ENCODE data around the gene AANAT. TPM values are rescaled to one million over a fixed set of nuclear protein-coding genes. Genes with fewer than 3 reads are reported as not detected.
A peak's percentile ranks its signal among the peaks of the same experiment; 100 is the strongest.

Gene AANAT
- total RNA-seq, 1 experiment from 2014 or later = not detected

- TF ChIP-seq, protein P1, sequence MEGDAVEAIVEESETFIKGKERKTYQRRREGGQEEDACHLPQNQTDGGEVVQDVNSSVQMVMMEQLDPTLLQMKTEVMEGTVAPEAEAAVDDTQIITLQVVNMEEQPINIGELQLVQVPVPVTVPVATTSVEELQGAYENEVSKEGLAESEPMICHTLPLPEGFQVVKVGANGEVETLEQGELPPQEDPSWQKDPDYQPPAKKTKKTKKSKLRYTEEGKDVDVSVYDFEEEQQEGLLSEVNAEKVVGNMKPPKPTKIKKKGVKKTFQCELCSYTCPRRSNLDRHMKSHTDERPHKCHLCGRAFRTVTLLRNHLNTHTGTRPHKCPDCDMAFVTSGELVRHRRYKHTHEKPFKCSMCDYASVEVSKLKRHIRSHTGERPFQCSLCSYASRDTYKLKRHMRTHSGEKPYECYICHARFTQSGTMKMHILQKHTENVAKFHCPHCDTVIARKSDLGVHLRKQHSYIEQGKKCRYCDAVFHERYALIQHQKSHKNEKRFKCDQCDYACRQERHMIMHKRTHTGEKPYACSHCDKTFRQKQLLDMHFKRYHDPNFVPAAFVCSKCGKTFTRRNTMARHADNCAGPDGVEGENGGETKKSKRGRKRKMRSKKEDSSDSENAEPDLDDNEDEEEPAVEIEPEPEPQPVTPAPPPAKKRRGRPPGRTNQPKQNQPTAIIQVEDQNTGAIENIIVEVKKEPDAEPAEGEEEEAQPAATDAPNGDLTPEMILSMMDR (IDR thresholded peaks at IDR 0.05; ENCODE audit: unreplicated experiment) = no peak
- DNase-seq = no peak
- no TSS peak for BruUV-seq (replicated peaks)
- Mint-ChIP-seq H3K4me3 (ENCODE audit: low read depth, unreplicated experiment) (no peak overlapping the region), H3K27me3 (ENCODE audit: unreplicated experiment) (no peaks in the 10 kb centered on the region), H3K27ac (ENCODE audit: unreplicated experiment) (no peak overlapping the region), H3K9me3 (ENCODE audit: low read depth, unreplicated experiment) (no peaks in the 10 kb centered on the region), H3K4me1 (ENCODE audit: low read depth, unreplicated experiment) (peaks cover 66% of the 10 kb centered on the region), H3K36me3 (ENCODE audit: insufficient read depth, unreplicated experiment) (no peaks in the 10 kb centered on the region)
- CTCF ChIA-PET = no interaction called here
- intact Hi-C loops (cut with micrococcal nuclease; ENCODE audit: unreplicated experiment) = no loop called here
Observed at GRCh38 chr17:76442341-76443338, 24.8 kb upstream of the AANAT start.

- H3K36me3 Mint-ChIP-seq (ENCODE audit: insufficient read depth, unreplicated experiment) = no peaks in the 10 kb centered on the region
- no peak overlapping the region for H3K27ac Mint-ChIP-seq (ENCODE audit: unreplicated experiment)
- no peak for DNase-seq
- intact Hi-C loops (cut with micrococcal nuclease; ENCODE audit: unreplicated experiment) = no loop called here
- H3K4me1 Mint-ChIP-seq (ENCODE audit: low read depth, unreplicated experiment) = peaks cover 68% of the 10 kb centered on the region
- no peaks in the 10 kb centered on the region for H3K9me3 Mint-ChIP-seq (ENCODE audit: low read depth, unreplicated experiment)
- TF ChIP-seq, protein P1 (IDR thresholded peaks at IDR 0.05; ENCODE audit: unreplicated experiment) = no peak
- H3K27me3 Mint-ChIP-seq (ENCODE audit: unreplicated experiment) = no peaks in the 10 kb centered on the region
- no TSS peak for BruUV-seq (replicated peaks)
- H3K4me3 Mint-ChIP-seq (ENCODE audit: low read depth, unreplicated experiment) = no peak overlapping the region
- CTCF ChIA-PET = interaction anchor here (1.1 to 1.2 kb wide), 2 partner anchors 13 to 27 kb away, joined by 3 to 5 read pairs; no protein-coding TSS in a partner anchor
Observed at GRCh38 chr17:76444518-76445311, 22.7 kb upstream of the AANAT start.

DNA sequence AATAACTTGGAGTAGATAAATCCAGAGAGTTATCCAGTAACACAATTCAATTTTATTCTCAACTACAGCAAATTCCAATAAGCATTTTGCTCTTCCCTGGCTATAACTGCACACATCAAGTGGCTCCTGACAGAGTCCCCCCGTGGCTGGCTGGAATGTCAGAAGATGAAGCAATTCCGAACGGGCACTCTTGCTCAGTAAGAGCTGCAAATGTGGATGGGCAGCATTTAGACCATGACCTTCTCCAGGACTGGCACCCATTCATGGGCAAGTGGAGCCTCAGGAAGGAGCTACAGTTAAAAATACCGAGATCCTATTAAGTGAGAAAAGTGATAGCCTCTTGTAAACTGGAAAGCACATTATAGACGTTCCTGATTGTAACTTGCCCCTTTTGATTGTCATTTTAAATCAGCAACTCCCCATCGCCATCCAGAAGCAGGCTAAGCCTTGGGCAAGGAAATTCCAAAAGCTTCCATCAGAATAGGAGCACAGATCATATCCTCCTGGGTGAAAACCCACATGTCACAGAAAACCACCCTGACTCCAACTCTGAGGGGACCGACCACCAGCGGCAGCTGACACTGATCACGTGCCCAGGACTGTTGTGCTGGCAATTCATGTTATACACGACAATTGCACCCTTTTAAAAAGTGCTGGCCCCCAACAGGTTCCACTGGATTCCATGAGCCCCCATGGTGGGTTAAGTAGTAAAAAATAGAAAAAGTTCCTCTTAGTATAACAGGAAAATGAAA is 21.5 kb upstream of the AANAT start:
- Mint-ChIP-seq H3K36me3 (ENCODE audit: insufficient read depth, unreplicated experiment) (no peaks in the 10 kb centered on the region), H3K4me3 (ENCODE audit: low read depth, unreplicated experiment) (peak overlapping the region; percentile 39), H3K27me3 (ENCODE audit: unreplicated experiment) (no peaks in the 10 kb centered on the region), H3K4me1 (ENCODE audit: low read depth, unreplicated experiment) (peaks cover 65% of the 10 kb centered on the region), H3K9me3 (ENCODE audit: low read depth, unreplicated experiment) (no peaks in the 10 kb centered on the region), H3K27ac (ENCODE audit: unreplicated experiment) (peak overlapping the region; percentile 33)
- TF ChIP-seq, protein P1 (IDR thresholded peaks at IDR 0.05; ENCODE audit: unreplicated experiment) = no peak
- CTCF ChIA-PET = interaction anchor here (1.1 to 1.2 kb wide), 2 partner anchors 12 to 28 kb away, joined by 3 to 5 read pairs; no protein-coding TSS in a partner anchor
- intact Hi-C loops (cut with micrococcal nuclease; ENCODE audit: unreplicated experiment) = no loop called here
- no TSS peak for BruUV-seq (replicated peaks)
- no peak for DNase-seq
